HEK293 (cell line): ENCODE results near the gene ASAP2.

Experiments used
- CTCF ChIA-PET: fragments of 350-600 bp; formaldehyde crosslinking; extraction: SDS; loops from one replicate; lab custom pipeline; 2021; ENCODE audit warnings: antibody characterized with exemption; lab: Yijun Ruan, JAX
- POLR2A ChIA-PET: fragments of 300-600 bp; formaldehyde crosslinking; extraction: SDS; loops from one replicate; lab custom pipeline; 2020; ENCODE audit warnings: antibody characterized with exemption, inconsistent platforms; lab: Yijun Ruan, JAX
- H3K27ac ChIP-seq: fragments of 200-500 bp; sonication (Bioruptor generic); 2 replicates; pipeline ENCODE4 v1.5.1; 2014; ENCODE audit warnings: low read depth, low read length, control low read depth, inconsistent platforms; ENCODE audit errors: extremely low read depth
- H3K36me3 ChIP-seq, 2 experiments: fragments of 200-500 bp in 1 of 2; sonication (Bioruptor generic) in 1 of 2; 1 replicate in 1 of 2; 2 replicates in 1 of 2; pipeline ENCODE4 v1.5.1; 2014 to 2017; ENCODE audit warnings: inconsistent platforms in 2 of 2, low read length in 2 of 2; ENCODE audit not compliant: control insufficient read depth in 2 of 2, insufficient read depth in 1 of 2
- H3K4me1 ChIP-seq: fragments of 200-500 bp; sonication (Bioruptor generic); 2 replicates; pipeline ENCODE4 v1.5.1; 2014; ENCODE audit warnings: mild to moderate bottlenecking, low read length, inconsistent platforms; ENCODE audit not compliant: control insufficient read depth, insufficient read depth
- H3K4me3 ChIP-seq: 2 replicates; pipeline ENCODE4 v1.5.1; 2011; ENCODE audit warnings: low read depth, mild to moderate bottlenecking, control low read depth, low read length, moderate library complexity
- H3K9me3 ChIP-seq: fragments of 200-500 bp; sonication (Bioruptor generic); 2 replicates; pipeline ENCODE4 v1.5.1; 2014; ENCODE audit warnings: low read depth, low read length, inconsistent platforms; ENCODE audit not compliant: control insufficient read depth, insufficient read depth
- GLIS1 ChIP-seq: fragments of 450-650 bp; formaldehyde crosslinking; IDR thresholded peaks from 2 replicates; pipeline ENCODE4 v1.5.1; 2016; ENCODE audit warnings: missing biosample characterization, missing genetic modification characterization
- GLIS2 ChIP-seq: fragments of 450-650 bp; formaldehyde crosslinking; IDR thresholded peaks from 2 replicates; pipeline ENCODE4 v1.5.1; 2016; ENCODE audit warnings: missing biosample characterization, missing genetic modification characterization
- IKZF3 ChIP-seq: fragments of 450-650 bp; IDR thresholded peaks from 2 replicates; pipeline ENCODE4 v1.5.0; 2018; ENCODE audit warnings: missing biosample characterization, mild to moderate bottlenecking, missing genetic modification characterization, moderate library complexity
- KLF16 ChIP-seq: fragments of 450-650 bp; formaldehyde crosslinking; IDR thresholded peaks from 2 replicates; pipeline ENCODE4 v1.5.1; 2017; ENCODE audit warnings: missing biosample characterization, missing genetic modification characterization
- RBAK ChIP-seq: fragments of 450-650 bp; formaldehyde crosslinking; IDR thresholded peaks from 2 replicates; pipeline ENCODE4 v1.5.1; 2016; ENCODE audit warnings: missing biosample characterization, missing genetic modification characterization
- ZNF266 ChIP-seq: fragments of 450-650 bp; formaldehyde crosslinking; IDR thresholded peaks from 2 replicates; pipeline ENCODE4 v1.5.1; 2016; ENCODE audit warnings: missing biosample characterization, missing genetic modification characterization, low read depth
- ZNF280D ChIP-seq: fragments of 450-650 bp; formaldehyde crosslinking; IDR thresholded peaks from 2 replicates; pipeline ENCODE4 v1.5.1; 2016; ENCODE audit warnings: missing biosample characterization, missing genetic modification characterization
- ZNF335 ChIP-seq: fragments of 450-650 bp; formaldehyde crosslinking; conservative IDR thresholded peaks from 2 replicates; pipeline ENCODE4 v1.5.1; 2016; ENCODE audit warnings: missing biosample characterization, missing genetic modification characterization
- ZNF529 ChIP-seq: fragments of 450-650 bp; formaldehyde crosslinking; IDR thresholded peaks from 2 replicates; pipeline ENCODE4 v1.5.1; 2017; ENCODE audit warnings: missing genetic modification characterization, missing biosample characterization; ENCODE audit not compliant: insufficient replicate concordance
- ZNF610 ChIP-seq: fragments of 450-650 bp; formaldehyde crosslinking; IDR thresholded peaks from 2 replicates; pipeline ENCODE4 v1.5.1; 2016; ENCODE audit warnings: missing biosample characterization, missing genetic modification characterization, borderline replicate concordance
- ZNF768 ChIP-seq: fragments of 450-650 bp; formaldehyde crosslinking; IDR thresholded peaks from 2 replicates; pipeline ENCODE4 v1.5.1; 2018; ENCODE audit warnings: missing biosample characterization, mild to moderate bottlenecking, missing genetic modification characterization
- ZNF830 ChIP-seq: fragments of 450-650 bp; IDR thresholded peaks from 2 replicates; pipeline ENCODE4 v1.5.0; 2018; ENCODE audit warnings: missing biosample characterization, missing genetic modification characterization, low read depth, mild to moderate bottlenecking, moderate library complexity
- ZNF843 ChIP-seq: fragments of 450-650 bp; formaldehyde crosslinking; IDR thresholded peaks from 2 replicates; pipeline ENCODE4 v1.5.1; 2016; ENCODE audit warnings: missing biosample characterization, missing genetic modification characterization
- TF ChIP-seq, protein P1 (sequence below): fragments of 450-650 bp; formaldehyde crosslinking; IDR thresholded peaks from 2 replicates; pipeline ENCODE4 v1.5.1; 2016; ENCODE audit warnings: missing biosample characterization, missing genetic modification characterization
- TF ChIP-seq, protein P2 (sequence below): fragments of 450-650 bp; formaldehyde crosslinking; IDR thresholded peaks from 2 replicates; pipeline ENCODE4 v1.5.1; 2016; ENCODE audit warnings: missing biosample characterization, missing genetic modification characterization, borderline replicate concordance
- TF ChIP-seq, protein P3 (sequence below): fragments of 450-650 bp; formaldehyde crosslinking; IDR thresholded peaks from 2 replicates; pipeline ENCODE4 v1.5.1; 2017; ENCODE audit warnings: missing biosample characterization, missing genetic modification characterization
- TF ChIP-seq, protein P4 (sequence below): fragments of 450-650 bp; formaldehyde crosslinking; IDR thresholded peaks from 2 replicates; pipeline ENCODE4 v1.5.1; 2016; ENCODE audit warnings: missing biosample characterization, missing genetic modification characterization, borderline replicate concordance

ASAP2 gene

DNA sequence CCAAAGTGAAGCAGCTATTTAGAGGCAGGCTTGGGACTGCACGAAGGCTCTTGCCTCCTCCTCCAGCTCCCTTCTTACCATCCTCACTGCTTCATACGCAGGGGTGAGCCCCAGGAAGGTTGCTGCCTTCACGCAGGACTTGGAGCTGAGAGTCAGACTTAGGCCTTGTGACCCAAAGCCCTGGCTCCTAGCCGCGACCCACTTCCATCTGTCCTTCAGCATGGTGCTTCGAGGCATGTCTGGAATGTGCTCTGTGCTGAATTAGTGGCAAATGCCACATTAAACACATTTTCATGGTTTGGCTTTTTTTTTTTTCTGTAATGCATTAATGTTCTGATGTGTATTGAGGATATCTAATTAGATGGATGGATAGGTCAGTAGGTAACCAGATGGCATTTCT, 179.2 kb downstream of the ASAP2 start:
- no peaks in the 10 kb centered on the region for H3K9me3 ChIP-seq
- no peak overlapping the region for H3K4me3 ChIP-seq
- peaks cover 2% of the 10 kb centered on the region for H3K4me1 ChIP-seq
- peaks cover 0 to 67% of the 10 kb centered on the region in 2 experiments; a peak in 2 of 3 replicates for H3K36me3 ChIP-seq
- ChIA-PET POLR2A (interaction anchor here (0.6 kb wide), 1 partner anchor 134 kb away, joined by 4 read pairs; no protein-coding TSS in a partner anchor), CTCF (interaction anchor here (0.7 to 1.6 kb wide), 2 partner anchors 168 to 243 kb away, joined by 3 to 4 read pairs; no protein-coding TSS in a partner anchor)
- no peak overlapping the region for H3K27ac ChIP-seq
- TF ChIP-seq ZNF768 (tag by site-specific recombination) (no peak), ZNF266 (no peak), ZNF610 (tag by site-specific recombination) (no peak), ZNF529 (no peak), GLIS2 (tag by site-specific recombination) (no peak), ZNF335 (tag by site-specific recombination) (no peak), ZNF280D (tag by site-specific recombination) (no peak)
- TF ChIP-seq, protein P1, sequence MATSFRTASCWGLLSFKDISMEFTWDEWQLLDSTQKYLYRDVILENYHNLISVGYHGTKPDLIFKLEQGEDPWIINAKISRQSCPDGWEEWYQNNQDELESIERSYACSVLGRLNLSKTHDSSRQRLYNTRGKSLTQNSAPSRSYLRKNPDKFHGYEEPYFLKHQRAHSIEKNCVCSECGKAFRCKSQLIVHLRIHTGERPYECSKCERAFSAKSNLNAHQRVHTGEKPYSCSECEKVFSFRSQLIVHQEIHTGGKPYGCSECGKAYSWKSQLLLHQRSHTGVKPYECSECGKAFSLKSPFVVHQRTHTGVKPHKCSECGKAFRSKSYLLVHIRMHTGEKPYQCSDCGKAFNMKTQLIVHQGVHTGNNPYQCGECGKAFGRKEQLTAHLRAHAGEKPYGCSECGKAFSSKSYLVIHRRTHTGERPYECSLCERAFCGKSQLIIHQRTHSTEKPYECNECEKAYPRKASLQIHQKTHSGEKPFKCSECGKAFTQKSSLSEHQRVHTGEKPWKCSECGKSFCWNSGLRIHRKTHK (tag by site-specific recombination), result no peak

DNA sequence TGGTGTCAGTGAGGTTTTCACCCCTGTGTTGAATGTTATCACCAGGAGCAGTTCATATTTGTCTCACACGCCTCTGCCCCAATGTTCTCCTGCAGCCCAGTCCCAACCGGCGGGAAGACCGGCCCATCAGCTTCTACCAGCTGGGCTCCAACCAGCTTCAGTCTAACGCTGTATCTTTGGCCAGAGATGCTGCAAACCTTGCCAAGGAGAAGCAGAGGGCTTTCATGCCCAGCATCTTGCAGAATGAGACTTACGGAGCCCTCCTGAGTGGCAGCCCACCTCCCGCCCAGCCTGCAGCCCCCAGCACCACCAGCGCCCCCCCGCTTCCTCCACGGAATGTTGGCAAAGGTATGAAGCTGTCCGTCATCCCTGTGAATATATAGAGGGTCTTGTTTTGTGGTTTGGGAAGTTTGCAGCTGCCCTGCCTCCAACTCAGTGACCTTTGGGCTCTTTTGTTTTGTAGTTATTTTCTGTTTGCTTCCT, 181.6 kb downstream of the ASAP2 start:
- ChIA-PET CTCF (no interaction called here), POLR2A (no interaction called here)
- TF ChIP-seq, protein P2, sequence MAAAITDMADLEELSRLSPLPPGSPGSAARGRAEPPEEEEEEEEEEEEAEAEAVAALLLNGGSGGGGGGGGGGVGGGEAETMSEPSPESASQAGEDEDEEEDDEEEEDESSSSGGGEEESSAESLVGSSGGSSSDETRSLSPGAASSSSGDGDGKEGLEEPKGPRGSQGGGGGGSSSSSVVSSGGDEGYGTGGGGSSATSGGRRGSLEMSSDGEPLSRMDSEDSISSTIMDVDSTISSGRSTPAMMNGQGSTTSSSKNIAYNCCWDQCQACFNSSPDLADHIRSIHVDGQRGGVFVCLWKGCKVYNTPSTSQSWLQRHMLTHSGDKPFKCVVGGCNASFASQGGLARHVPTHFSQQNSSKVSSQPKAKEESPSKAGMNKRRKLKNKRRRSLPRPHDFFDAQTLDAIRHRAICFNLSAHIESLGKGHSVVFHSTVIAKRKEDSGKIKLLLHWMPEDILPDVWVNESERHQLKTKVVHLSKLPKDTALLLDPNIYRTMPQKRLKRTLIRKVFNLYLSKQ (tag by site-specific recombination), result no peak
- TF ChIP-seq KLF16 (tag by site-specific recombination) (no peak), GLIS1 (tag by site-specific recombination) (no peak), RBAK (no peak), ZNF843 (no peak), IKZF3 (tag by site-specific recombination) (no peak), ZNF830 (tag by site-specific recombination) (no peak)
- TF ChIP-seq, protein P3, sequence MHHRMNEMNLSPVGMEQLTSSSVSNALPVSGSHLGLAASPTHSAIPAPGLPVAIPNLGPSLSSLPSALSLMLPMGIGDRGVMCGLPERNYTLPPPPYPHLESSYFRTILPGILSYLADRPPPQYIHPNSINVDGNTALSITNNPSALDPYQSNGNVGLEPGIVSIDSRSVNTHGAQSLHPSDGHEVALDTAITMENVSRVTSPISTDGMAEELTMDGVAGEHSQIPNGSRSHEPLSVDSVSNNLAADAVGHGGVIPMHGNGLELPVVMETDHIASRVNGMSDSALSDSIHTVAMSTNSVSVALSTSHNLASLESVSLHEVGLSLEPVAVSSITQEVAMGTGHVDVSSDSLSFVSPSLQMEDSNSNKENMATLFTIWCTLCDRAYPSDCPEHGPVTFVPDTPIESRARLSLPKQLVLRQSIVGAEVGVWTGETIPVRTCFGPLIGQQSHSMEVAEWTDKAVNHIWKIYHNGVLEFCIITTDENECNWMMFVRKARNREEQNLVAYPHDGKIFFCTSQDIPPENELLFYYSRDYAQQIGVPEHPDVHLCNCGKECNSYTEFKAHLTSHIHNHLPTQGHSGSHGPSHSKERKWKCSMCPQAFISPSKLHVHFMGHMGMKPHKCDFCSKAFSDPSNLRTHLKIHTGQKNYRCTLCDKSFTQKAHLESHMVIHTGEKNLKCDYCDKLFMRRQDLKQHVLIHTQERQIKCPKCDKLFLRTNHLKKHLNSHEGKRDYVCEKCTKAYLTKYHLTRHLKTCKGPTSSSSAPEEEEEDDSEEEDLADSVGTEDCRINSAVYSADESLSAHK (tag by site-specific recombination), result no peak
- TF ChIP-seq, protein P4, sequence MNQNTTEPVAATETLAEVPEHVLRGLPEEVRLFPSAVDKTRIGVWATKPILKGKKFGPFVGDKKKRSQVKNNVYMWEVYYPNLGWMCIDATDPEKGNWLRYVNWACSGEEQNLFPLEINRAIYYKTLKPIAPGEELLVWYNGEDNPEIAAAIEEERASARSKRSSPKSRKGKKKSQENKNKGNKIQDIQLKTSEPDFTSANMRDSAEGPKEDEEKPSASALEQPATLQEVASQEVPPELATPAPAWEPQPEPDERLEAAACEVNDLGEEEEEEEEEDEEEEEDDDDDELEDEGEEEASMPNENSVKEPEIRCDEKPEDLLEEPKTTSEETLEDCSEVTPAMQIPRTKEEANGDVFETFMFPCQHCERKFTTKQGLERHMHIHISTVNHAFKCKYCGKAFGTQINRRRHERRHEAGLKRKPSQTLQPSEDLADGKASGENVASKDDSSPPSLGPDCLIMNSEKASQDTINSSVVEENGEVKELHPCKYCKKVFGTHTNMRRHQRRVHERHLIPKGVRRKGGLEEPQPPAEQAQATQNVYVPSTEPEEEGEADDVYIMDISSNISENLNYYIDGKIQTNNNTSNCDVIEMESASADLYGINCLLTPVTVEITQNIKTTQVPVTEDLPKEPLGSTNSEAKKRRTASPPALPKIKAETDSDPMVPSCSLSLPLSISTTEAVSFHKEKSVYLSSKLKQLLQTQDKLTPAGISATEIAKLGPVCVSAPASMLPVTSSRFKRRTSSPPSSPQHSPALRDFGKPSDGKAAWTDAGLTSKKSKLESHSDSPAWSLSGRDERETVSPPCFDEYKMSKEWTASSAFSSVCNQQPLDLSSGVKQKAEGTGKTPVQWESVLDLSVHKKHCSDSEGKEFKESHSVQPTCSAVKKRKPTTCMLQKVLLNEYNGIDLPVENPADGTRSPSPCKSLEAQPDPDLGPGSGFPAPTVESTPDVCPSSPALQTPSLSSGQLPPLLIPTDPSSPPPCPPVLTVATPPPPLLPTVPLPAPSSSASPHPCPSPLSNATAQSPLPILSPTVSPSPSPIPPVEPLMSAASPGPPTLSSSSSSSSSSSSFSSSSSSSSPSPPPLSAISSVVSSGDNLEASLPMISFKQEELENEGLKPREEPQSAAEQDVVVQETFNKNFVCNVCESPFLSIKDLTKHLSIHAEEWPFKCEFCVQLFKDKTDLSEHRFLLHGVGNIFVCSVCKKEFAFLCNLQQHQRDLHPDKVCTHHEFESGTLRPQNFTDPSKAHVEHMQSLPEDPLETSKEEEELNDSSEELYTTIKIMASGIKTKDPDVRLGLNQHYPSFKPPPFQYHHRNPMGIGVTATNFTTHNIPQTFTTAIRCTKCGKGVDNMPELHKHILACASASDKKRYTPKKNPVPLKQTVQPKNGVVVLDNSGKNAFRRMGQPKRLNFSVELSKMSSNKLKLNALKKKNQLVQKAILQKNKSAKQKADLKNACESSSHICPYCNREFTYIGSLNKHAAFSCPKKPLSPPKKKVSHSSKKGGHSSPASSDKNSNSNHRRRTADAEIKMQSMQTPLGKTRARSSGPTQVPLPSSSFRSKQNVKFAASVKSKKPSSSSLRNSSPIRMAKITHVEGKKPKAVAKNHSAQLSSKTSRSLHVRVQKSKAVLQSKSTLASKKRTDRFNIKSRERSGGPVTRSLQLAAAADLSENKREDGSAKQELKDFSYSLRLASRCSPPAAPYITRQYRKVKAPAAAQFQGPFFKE (tag by site-specific recombination), result no peak
- Histone ChIP-seq H3K4me3 (no peak overlapping the region), H3K36me3 (peaks cover 0 to 56% of the 10 kb centered on the region in 2 experiments; a peak in 2 of 3 replicates), H3K27ac (no peak overlapping the region), H3K9me3 (no peaks in the 10 kb centered on the region), H3K4me1 (no peaks in the 10 kb centered on the region)
